ENCODE results near the gene DNAI1. TPM values are rescaled to one million over a fixed set of nuclear protein-coding genes. Genes with fewer than 3 reads are reported as not detected.

Gene DNAI1
- total and polyA plus RNA-seq, 2 of the 13 experiments (the other 11 are each of a cell fraction or from before 2014, with no cell fraction given) = not detected

GRCh38 chr9:34452568-34452967 is 6.0 kb upstream of the DNAI1 start:
- H3K79me2 ChIP-seq (ENCODE audit: insufficient read depth, low read length) = peaks cover 4% of the 10 kb centered on the region

More at GRCh38 chr9:34452568-34452967, 6.0 kb upstream of the DNAI1 start:
- TF ChIP-seq ZNF350 (CRISPR knock-in tag; IDR thresholded peaks at IDR 0.05; ENCODE audit: borderline replicate concordance, low read depth) (no peak), DNMT3B (CRISPR knock-in tag; conservative IDR thresholded peaks at IDR 0.05) (no peak), SNRNP70 (IDR thresholded peaks at IDR 0.05; ENCODE audit: low read depth, low read length) (no peak), ZNF512B (CRISPR knock-in tag; IDR thresholded peaks at IDR 0.05; ENCODE audit: borderline replicate concordance) (no peak), AKAP8 (CRISPR knock-in tag; IDR thresholded peaks at IDR 0.05) (no peak), SCMH1 (CRISPR knock-in tag; IDR thresholded peaks at IDR 0.05; ENCODE audit: borderline replicate concordance) (no peak), ZNF703 (CRISPR knock-in tag; IDR thresholded peaks at IDR 0.05; ENCODE audit: borderline replicate concordance) (no peak), NFE2L2 (IDR thresholded peaks at IDR 0.05; ENCODE audit: low read length) (no peak), ZNF343 (CRISPR knock-in tag; IDR thresholded peaks at IDR 0.05) (no peak), ZNF253 (CRISPR knock-in tag; IDR thresholded peaks at IDR 0.05; ENCODE audit: borderline replicate concordance) (no peak), ZBTB42 (CRISPR knock-in tag; IDR thresholded peaks at IDR 0.05) (no peak), HMG20B (CRISPR knock-in tag; conservative IDR thresholded peaks at IDR 0.05) (no peak), IRX3 (CRISPR knock-in tag; IDR thresholded peaks at IDR 0.05; ENCODE audit: borderline replicate concordance, low read depth) (no peak), HES4 (CRISPR knock-in tag; IDR thresholded peaks at IDR 0.05; ENCODE audit: borderline replicate concordance) (no peak), SNAPC2 (CRISPR knock-in tag; IDR thresholded peaks at IDR 0.05) (no peak), ZSCAN30 (CRISPR knock-in tag; IDR thresholded peaks at IDR 0.05) (no peak)
- TF ChIP-seq, protein P1, sequence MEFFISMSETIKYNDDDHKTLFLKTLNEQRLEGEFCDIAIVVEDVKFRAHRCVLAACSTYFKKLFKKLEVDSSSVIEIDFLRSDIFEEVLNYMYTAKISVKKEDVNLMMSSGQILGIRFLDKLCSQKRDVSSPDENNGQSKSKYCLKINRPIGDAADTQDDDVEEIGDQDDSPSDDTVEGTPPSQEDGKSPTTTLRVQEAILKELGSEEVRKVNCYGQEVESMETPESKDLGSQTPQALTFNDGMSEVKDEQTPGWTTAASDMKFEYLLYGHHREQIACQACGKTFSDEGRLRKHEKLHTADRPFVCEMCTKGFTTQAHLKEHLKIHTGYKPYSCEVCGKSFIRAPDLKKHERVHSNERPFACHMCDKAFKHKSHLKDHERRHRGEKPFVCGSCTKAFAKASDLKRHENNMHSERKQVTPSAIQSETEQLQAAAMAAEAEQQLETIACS (CRISPR knock-in tag; IDR thresholded peaks at IDR 0.05) = no peak
- H3K27me3 ChIP-seq (ENCODE audit: control insufficient read depth in 1 of 2, insufficient read depth in 2 of 2, low read length in 2 of 2) = no peaks in the 10 kb centered on the region; a peak in 1 of 5 replicates
- POLR2A ChIA-PET = no interaction called here
- H3K27ac ChIP-seq (ENCODE audit: extremely low read length, insufficient read depth, low read length) = no peak overlapping the region
- no TSS peak for BruUV-seq (replicated peaks)
- H3K36me3 ChIP-seq (replicated peaks in 1 of 2; ENCODE audit: control insufficient read depth in 1 of 2, insufficient read depth in 2 of 2, low read length in 2 of 2) = no peaks in the 10 kb centered on the region
- H3K4me2 ChIP-seq (ENCODE audit: low read depth, low read length) = no peak overlapping the region
- DNase-seq (ENCODE audit: low spot score) = no peak
- no peak overlapping the region for H2AFZ ChIP-seq (ENCODE audit: low read length)
- no peak for ATAC-seq
- peaks cover 14% of the 10 kb centered on the region for H3K4me1 ChIP-seq (ENCODE audit: insufficient read depth, low read length)
- no peaks in the 10 kb centered on the region for H3K9me3 ChIP-seq (ENCODE audit: low read length)
- intact Hi-C loops (cut with micrococcal nuclease; ENCODE audit: unreplicated experiment) (no loop called here), in situ Hi-C loops (cut with HindIII; ENCODE audit: extremely low pct_ligation_motif_present, low pct_unique_long_range_greater_than_20kb) (no loop called here)
- no peak for FAIRE-seq
- H3K9ac ChIP-seq (ENCODE audit: insufficient read depth, low read depth, low read length) = no peak overlapping the region
- WGBS (ENCODE audit: low lambda C conversion rate) = 87% methylated on average over 2 of the region's 2 CpGs
- H4K20me1 ChIP-seq (ENCODE audit: insufficient read depth, low read length) = 0 out of 2 replicates have a peak, but pooled peaks cover 2% of the 10 kb centered on the region
- no peak overlapping the region for H3K4me3 ChIP-seq (replicated peaks in 1 of 3; ENCODE audit: insufficient read depth in 1 of 3, low read depth in 2 of 3, low read length in 3 of 3)
- CTCF ChIA-PET (ENCODE audit: low intra/inter-chr PET ratio, low total read pairs) = no interaction called here

All from HepG2 (cell line).